Kidney epithelial cell (primary cell): ENCODE results near the gene NANOS2. TPM values are rescaled to one million over a fixed set of nuclear protein-coding genes. Genes with fewer than 3 reads are reported as not detected.

ENCODE experiments used
- DNase-seq: peaks from one replicate; pipeline ENCODE4 v3.0.0-alpha.2; 2010; ENCODE audit warnings: low read depth
- H3K27me3 ChIP-seq: 2 replicates; pipeline ENCODE4 v1.6.0; 2011; ENCODE audit warnings: low read length; ENCODE audit not compliant: control insufficient read depth, insufficient read depth
- H3K36me3 ChIP-seq: 2 replicates; pipeline ENCODE4 v1.5.1; 2011; ENCODE audit warnings: low read length; ENCODE audit not compliant: control insufficient read depth, insufficient read depth
- H3K4me3 ChIP-seq: 2 replicates; pipeline ENCODE4 v1.5.1; 2011; ENCODE audit warnings: low read depth, mild to moderate bottlenecking, control low read depth, low read length
- total RNA-seq: library from RNA; depleted of rRNA; stranded (reverse); fragments of >200 nt; gene quantifications from 2 replicates; pipeline ENCODE4 v1.2.3, GENCODE V29; 2015
- TF ChIP-seq, protein P1 (sequence below): IDR thresholded peaks from 2 replicates; pipeline ENCODE4 v1.5.1; 2011; ENCODE audit warnings: mild to moderate bottlenecking, moderate library complexity, low read length, control low read depth, inconsistent platforms; ENCODE audit not compliant: insufficient read depth, poor library complexity, severe bottlenecking

The NANOS2 gene
- not detected in 2 replicates for total RNA-seq

DNA sequence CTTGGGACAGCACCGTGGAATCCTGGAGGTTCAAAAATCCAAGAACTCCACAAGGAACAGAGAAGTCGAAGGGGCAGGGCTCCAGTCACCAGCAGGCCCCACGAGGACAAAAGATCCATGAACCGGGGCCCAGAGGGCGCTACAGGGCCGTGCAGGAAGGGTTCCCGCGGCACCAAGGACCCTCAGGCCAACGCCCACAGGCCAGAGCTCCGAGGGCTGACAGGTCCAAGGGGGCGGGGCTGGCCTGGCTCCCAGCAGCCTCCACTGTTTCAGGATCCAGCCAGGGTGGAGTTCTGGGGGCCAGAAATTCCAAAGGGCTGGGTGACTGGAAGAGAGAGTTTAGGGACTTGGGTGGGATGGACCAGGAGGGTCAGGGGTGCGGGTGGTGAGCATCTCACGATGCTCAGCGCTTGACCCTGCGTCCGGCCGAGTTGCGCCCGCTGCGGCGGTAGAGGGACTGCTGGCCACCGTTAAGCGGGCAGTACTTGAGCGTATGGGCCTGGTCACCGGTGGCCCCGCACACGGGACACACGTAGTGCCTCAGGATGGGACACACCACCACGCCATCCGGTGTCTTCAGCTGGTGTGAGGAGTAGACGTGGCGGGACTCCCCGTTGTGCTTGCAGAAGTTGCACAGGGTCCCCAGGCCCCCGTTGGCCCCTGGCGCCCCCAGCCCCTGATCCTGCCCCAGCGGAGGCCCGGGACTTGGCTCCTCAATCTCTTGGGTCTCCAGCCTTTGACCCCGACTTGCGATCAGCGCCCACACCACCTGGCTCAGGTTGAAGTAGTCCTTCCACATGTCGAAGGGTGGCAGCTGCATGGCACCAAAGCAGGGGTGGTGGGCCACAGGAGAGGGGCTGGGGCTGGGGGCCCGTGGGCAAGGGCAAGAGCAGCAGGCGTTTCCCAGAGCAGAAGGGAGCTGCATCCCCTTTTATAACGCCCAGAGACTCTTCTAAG, at the start of gene NANOS2:
TSS of gene NANOS2 (minus strand) at position 905 of the 957 bp plus-strand sequence. CDS start at position 820, 85 bp downstream.
- Histone ChIP-seq H3K4me3 (no peak within 1 kb of the TSS), H3K27me3 (peaks cover 10% of the 10 kb centered on the region), H3K36me3 (no peaks in the 10 kb centered on the region)
- TF ChIP-seq, protein P1, sequence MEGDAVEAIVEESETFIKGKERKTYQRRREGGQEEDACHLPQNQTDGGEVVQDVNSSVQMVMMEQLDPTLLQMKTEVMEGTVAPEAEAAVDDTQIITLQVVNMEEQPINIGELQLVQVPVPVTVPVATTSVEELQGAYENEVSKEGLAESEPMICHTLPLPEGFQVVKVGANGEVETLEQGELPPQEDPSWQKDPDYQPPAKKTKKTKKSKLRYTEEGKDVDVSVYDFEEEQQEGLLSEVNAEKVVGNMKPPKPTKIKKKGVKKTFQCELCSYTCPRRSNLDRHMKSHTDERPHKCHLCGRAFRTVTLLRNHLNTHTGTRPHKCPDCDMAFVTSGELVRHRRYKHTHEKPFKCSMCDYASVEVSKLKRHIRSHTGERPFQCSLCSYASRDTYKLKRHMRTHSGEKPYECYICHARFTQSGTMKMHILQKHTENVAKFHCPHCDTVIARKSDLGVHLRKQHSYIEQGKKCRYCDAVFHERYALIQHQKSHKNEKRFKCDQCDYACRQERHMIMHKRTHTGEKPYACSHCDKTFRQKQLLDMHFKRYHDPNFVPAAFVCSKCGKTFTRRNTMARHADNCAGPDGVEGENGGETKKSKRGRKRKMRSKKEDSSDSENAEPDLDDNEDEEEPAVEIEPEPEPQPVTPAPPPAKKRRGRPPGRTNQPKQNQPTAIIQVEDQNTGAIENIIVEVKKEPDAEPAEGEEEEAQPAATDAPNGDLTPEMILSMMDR = no peak
- DNase-seq = no peak

DNA sequence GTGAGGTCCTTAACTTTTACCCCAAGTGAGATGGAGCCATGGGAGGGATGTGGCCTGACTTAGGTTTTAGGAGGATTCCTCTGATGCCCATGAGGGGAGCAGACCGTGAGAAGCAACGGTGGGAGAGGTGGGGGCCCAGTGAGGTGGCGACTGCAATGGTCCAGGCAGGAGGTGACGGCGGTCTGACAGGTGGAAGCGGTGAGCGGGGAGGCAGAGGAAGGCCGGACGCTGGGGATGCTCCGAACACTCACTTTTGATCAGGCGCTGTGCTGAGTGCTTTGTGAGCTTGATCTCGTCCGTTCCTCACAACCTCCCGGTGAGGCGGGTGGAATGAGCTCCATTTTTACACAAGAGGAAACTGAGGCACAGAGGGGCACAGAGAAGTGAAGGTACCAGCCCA, 47.4 kb upstream of the NANOS2 start:
- DNase-seq = no peak
- Histone ChIP-seq H3K27me3 (peaks cover 16% of the 10 kb centered on the region), H3K36me3 (no peaks in the 10 kb centered on the region), H3K4me3 (no peak overlapping the region)
- TF ChIP-seq, protein P1 = no peak

- peaks cover 16% of the 10 kb centered on the region for H3K27me3 ChIP-seq
- TF ChIP-seq, protein P1 = no peak
- no peak for DNase-seq
- H3K36me3 ChIP-seq = no peaks in the 10 kb centered on the region
- H3K4me3 ChIP-seq = no peak overlapping the region
These were observed 46.1 kb upstream of the NANOS2 start for GRCh38 chr19:45960595-45961235.

GRCh38 chr19:45959517-45960025, 45.0 kb upstream of the NANOS2 start:
- peaks cover 16% of the 10 kb centered on the region for H3K27me3 ChIP-seq
- H3K36me3 ChIP-seq = no peaks in the 10 kb centered on the region
- TF ChIP-seq, protein P1 = no peak
- DNase-seq = no peak
- no peak overlapping the region for H3K4me3 ChIP-seq

- no peak for DNase-seq
- Histone ChIP-seq H3K27me3 (peaks cover 18% of the 10 kb centered on the region), H3K4me3 (no peak overlapping the region), H3K36me3 (no peaks in the 10 kb centered on the region)
- TF ChIP-seq, protein P1 = no peak
These were observed 44.4 kb upstream of the NANOS2 start for GRCh38 chr19:45958769-45959516.
